OCI-LY7 (cell line): Measurements from ENCODE around the gene HHLA2.

ENCODE experiments used
- EZH2phosphoT487 ChIP-seq: fragments of 200-600 bp; sonication (generic); IDR thresholded peaks from 2 replicates; pipeline ENCODE4 v1.6.1; 2018; ENCODE audit warnings: low read depth, borderline replicate concordance, mild to moderate bottlenecking, mixed run types, antibody characterized with exemption, low read length, moderate library complexity, mixed read lengths
- TF ChIP-seq, protein P1 (sequence below): fragments of 200-600 bp; sonication (generic); conservative IDR thresholded peaks from 2 replicates; pipeline ENCODE4 v1.5.1; 2014; ENCODE audit warnings: mild to moderate bottlenecking, antibody characterized with exemption, low read length, moderate library complexity, mixed read lengths

DNA sequence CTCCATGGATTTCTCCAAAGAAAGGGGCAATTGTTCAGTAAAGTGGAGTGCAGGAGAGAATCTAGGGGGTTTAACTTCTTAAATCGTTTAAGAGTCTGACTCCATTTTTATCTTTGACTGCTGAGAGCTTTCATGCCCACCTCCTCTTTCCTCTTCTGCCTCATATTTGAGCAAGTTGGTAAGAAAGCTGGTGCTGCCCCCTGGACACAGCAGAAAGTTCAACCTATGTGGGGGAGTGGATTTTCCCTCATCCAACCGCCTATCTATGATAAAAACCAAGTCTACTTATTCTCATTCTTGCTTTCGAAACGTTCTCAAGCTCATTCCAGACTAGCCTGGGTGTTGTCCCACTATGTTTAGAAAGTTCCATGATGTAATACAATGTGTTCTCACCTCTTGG, 26.0 kb downstream of the HHLA2 start:
- TF ChIP-seq, protein P1, sequence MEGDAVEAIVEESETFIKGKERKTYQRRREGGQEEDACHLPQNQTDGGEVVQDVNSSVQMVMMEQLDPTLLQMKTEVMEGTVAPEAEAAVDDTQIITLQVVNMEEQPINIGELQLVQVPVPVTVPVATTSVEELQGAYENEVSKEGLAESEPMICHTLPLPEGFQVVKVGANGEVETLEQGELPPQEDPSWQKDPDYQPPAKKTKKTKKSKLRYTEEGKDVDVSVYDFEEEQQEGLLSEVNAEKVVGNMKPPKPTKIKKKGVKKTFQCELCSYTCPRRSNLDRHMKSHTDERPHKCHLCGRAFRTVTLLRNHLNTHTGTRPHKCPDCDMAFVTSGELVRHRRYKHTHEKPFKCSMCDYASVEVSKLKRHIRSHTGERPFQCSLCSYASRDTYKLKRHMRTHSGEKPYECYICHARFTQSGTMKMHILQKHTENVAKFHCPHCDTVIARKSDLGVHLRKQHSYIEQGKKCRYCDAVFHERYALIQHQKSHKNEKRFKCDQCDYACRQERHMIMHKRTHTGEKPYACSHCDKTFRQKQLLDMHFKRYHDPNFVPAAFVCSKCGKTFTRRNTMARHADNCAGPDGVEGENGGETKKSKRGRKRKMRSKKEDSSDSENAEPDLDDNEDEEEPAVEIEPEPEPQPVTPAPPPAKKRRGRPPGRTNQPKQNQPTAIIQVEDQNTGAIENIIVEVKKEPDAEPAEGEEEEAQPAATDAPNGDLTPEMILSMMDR = peak; percentile 46
- TF ChIP-seq EZH2phosphoT487 = no peak
